Hepatocyte (in vitro differentiated cells): ENCODE measurements around the gene TSSK3. TPM values are rescaled to one million over a fixed set of nuclear protein-coding genes. Genes with fewer than 3 reads are reported as not detected.
"Not testable (repeated sequence)": the region's sequence is repeated elsewhere in the genome, so short reads cannot be mapped to it uniquely, and the experiment has no call there.

Source experiments
- DNase-seq: peaks from one replicate; pipeline ENCODE4 v3.0.0-alpha.2; 2016; ENCODE audit warnings: low spot score
- H2AFZ ChIP-seq: fragments of 200-600 bp; sonication (generic); 2 replicates; pipeline ENCODE4 v1.6.0; 2016; ENCODE audit warnings: antibody characterized with exemption, mild to moderate bottlenecking
- H3K27ac ChIP-seq: fragments of 200-600 bp; sonication (generic); 2 replicates; pipeline ENCODE4 v1.5.1; 2016; ENCODE audit warnings: mild to moderate bottlenecking
- H3K27me3 ChIP-seq: fragments of 200-600 bp; sonication (generic); 2 replicates; pipeline ENCODE4 v1.6.1; 2016
- H3K36me3 ChIP-seq: fragments of 200-600 bp; sonication (generic); replicated peaks from 2 replicates; pipeline ENCODE4 v1.5.1; 2016; ENCODE audit warnings: low read depth; ENCODE audit not compliant: insufficient read depth
- H3K4me1 ChIP-seq: fragments of 200-600 bp; sonication (generic); 2 replicates; pipeline ENCODE4 v1.5.1; 2016; ENCODE audit warnings: mild to moderate bottlenecking, moderate library complexity; ENCODE audit not compliant: insufficient read depth
- H3K4me2 ChIP-seq: fragments of 200-600 bp; sonication (generic); 2 replicates; pipeline ENCODE4 v1.6.0; 2016
- H3K4me3 ChIP-seq: fragments of 200-600 bp; sonication (generic); 2 replicates; pipeline ENCODE4 v1.5.1; 2016; ENCODE audit warnings: mild to moderate bottlenecking
- H3K79me2 ChIP-seq: fragments of 200-600 bp; sonication (generic); 2 replicates; pipeline ENCODE4 v1.6.0; 2017; ENCODE audit warnings: mild to moderate bottlenecking
- H3K9me2 ChIP-seq: fragments of 200-600 bp; sonication (generic); replicated peaks from 2 replicates; pipeline ENCODE4 v1.6.0; 2017; ENCODE audit warnings: mild to moderate bottlenecking; ENCODE audit not compliant: insufficient read depth
- H3K9me3 ChIP-seq: fragments of 200-600 bp; sonication (generic); 2 replicates; pipeline ENCODE4 v1.5.1; 2016; ENCODE audit warnings: low read depth, mild to moderate bottlenecking
- H4K20me1 ChIP-seq: fragments of 200-600 bp; sonication (generic); 2 replicates; pipeline ENCODE4 v1.6.0; 2016; ENCODE audit warnings: mild to moderate bottlenecking; ENCODE audit not compliant: insufficient read depth, poor library complexity, severe bottlenecking
- EZH2 ChIP-seq: fragments of 200-600 bp; sonication (generic); IDR thresholded peaks from 2 replicates; pipeline ENCODE4 v1.6.1; 2016; ENCODE audit warnings: antibody characterized with exemption, mild to moderate bottlenecking, borderline replicate concordance
- EZH2phosphoT487 ChIP-seq: fragments of 200-600 bp; sonication (generic); IDR thresholded peaks from one replicate; pipeline ENCODE4 v1.6.1; 2018; ENCODE audit warnings: antibody characterized with exemption, mild to moderate bottlenecking, low read depth, moderate library complexity; ENCODE audit not compliant: unreplicated experiment, severe bottlenecking
- WGBS: methylation state at CpG from one replicate; pipeline ENCODE4 v1.1.6; 2016; ENCODE audit warnings: low lambda C conversion rate; ENCODE audit errors: missing lambda C conversion rate; 5-methylcytosine and 5-hydroxymethylcytosine counted together
- polyA plus RNA-seq: library from polyadenylated mRNA; unstranded; fragments of >200 nt; fragmentation: Nextera tagmentation; extraction: Ambion mirVana; gene quantifications from 2 replicates; pipeline ENCODE4 v1.2.1, GENCODE V29; 2016
- total RNA-seq: library from RNA; depleted of rRNA; stranded (reverse); fragments of >200 nt; gene quantifications from 2 replicates; pipeline ENCODE4 v1.2.3, GENCODE V29; 2014
- TF ChIP-seq, protein P1 (sequence below): fragments of 200-600 bp; sonication (generic); IDR thresholded peaks from 2 replicates; pipeline ENCODE4 v1.5.1; 2016; ENCODE audit warnings: antibody characterized with exemption, mild to moderate bottlenecking; ENCODE audit not compliant: poor library complexity

TSSK3 gene
- total and polyA plus RNA-seq, 2 experiments from 2014 or later = 1.4 TPM

DNA sequence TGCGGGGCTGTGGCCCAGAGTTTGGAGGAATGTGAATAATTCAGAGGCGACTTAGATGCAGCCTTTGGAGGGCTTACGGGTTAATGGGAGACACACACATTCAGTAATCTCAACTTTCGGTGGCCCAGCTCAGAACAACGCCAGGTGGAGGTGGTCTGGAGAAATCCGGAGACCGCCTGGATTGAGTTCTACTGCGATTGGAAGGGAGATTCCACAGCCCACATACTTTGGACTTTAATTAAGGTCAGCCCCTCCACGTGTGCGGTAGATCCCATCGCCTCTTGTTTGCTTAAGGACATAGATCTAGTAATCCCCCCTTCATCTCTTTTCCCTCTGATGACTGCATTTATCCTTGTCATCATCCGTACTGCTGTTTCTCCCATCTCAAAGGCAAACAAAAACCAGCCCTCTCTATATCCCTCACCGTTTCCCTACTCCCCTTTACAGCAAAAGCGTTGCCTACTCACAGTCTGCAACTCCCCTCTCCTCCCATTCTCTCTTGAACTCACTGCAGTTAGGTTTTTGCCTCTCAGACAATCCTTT, 32.6 kb downstream of the TSSK3 start:
- Histone ChIP-seq H3K27me3 (no peaks in the 10 kb centered on the region), H3K36me3 (no peaks in the 10 kb centered on the region), H3K79me2 (peaks cover 47% of the 10 kb centered on the region), H4K20me1 (peaks cover 12% of the 10 kb centered on the region), H3K4me2 (peak overlapping the region; percentile 80), H3K9me2 (no peaks in the 10 kb centered on the region), H3K27ac (peak overlapping the region; percentile 92), H3K9me3 (no peaks in the 10 kb centered on the region), H3K4me3 (peak overlapping the region; percentile 33), H3K4me1 (peaks cover 21% of the 10 kb centered on the region), H2AFZ (peak overlapping the region; percentile 20)
- no peak for DNase-seq
- TF ChIP-seq EZH2phosphoT487 (no peak), EZH2 (no peak)
- TF ChIP-seq, protein P1, sequence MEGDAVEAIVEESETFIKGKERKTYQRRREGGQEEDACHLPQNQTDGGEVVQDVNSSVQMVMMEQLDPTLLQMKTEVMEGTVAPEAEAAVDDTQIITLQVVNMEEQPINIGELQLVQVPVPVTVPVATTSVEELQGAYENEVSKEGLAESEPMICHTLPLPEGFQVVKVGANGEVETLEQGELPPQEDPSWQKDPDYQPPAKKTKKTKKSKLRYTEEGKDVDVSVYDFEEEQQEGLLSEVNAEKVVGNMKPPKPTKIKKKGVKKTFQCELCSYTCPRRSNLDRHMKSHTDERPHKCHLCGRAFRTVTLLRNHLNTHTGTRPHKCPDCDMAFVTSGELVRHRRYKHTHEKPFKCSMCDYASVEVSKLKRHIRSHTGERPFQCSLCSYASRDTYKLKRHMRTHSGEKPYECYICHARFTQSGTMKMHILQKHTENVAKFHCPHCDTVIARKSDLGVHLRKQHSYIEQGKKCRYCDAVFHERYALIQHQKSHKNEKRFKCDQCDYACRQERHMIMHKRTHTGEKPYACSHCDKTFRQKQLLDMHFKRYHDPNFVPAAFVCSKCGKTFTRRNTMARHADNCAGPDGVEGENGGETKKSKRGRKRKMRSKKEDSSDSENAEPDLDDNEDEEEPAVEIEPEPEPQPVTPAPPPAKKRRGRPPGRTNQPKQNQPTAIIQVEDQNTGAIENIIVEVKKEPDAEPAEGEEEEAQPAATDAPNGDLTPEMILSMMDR = no peak
- under 1% methylated on average over 14 of the region's 14 CpGs for WGBS

DNA sequence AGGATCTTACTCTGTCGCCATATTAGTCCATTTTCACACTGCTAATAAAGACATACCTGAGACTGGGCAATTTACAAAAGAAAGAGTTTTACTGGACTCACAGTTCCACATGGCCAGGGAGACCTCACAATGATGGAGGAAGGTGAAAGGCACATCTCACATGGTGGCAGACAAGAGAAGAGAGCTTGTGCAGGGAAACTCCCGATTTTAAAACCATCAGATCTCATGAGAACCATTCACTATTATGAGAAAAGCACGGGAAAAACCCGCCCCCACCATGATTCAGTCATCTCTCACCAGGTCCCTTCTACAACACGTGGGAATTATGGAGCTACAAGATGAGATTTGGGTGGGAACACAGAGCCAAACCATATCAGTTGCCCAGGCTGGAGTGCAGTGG, 34.2 kb downstream of the TSSK3 start:
- H3K79me2 ChIP-seq = peaks cover 32% of the 10 kb centered on the region
- not testable (repeated sequence) for H3K9me3 ChIP-seq, H3K4me3 ChIP-seq, H3K4me2 ChIP-seq, H2AFZ ChIP-seq, H3K27me3 ChIP-seq, H3K36me3 ChIP-seq, DNase-seq, H3K9me2 ChIP-seq, H3K27ac ChIP-seq
- 89% methylated on average over 5 of the region's 5 CpGs for WGBS
- H4K20me1 ChIP-seq = peaks cover 12% of the 10 kb centered on the region
- peaks cover 21% of the 10 kb centered on the region for H3K4me1 ChIP-seq

DNA sequence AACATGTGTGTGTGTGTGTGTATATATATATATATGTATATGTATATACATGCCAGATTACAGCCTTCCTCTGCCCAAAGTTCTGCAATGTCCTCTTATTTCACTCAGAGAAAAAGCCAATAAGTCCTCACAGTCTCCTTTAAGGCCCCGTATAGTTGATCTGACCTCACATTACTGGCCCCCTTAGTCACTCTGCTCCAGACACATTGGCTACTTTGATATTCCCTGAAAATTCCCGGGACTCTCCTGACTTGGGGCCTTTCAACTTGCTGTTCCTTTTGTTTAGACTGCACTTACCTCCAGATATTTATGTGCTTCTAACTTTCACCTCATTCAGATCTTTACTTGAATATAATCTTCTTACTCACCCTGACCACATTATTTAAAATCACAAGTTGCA, 36.1 kb downstream of the TSSK3 start:
- Histone ChIP-seq H2AFZ (no peak overlapping the region), H3K4me3 (no peak overlapping the region), H3K27me3 (no peaks in the 10 kb centered on the region), H3K9me3 (no peaks in the 10 kb centered on the region), H3K79me2 (peaks cover 13% of the 10 kb centered on the region), H3K36me3 (no peaks in the 10 kb centered on the region), H3K27ac (no peak overlapping the region), H4K20me1 (no peaks in the 10 kb centered on the region), H3K9me2 (no peaks in the 10 kb centered on the region), H3K4me1 (peaks cover 8% of the 10 kb centered on the region), H3K4me2 (no peak overlapping the region)
- TF ChIP-seq EZH2 (no peak), EZH2phosphoT487 (no peak)
- TF ChIP-seq, protein P1 = no peak
- WGBS = 45% methylated on average over 2 of the region's 2 CpGs
- DNase-seq = no peak

DNA sequence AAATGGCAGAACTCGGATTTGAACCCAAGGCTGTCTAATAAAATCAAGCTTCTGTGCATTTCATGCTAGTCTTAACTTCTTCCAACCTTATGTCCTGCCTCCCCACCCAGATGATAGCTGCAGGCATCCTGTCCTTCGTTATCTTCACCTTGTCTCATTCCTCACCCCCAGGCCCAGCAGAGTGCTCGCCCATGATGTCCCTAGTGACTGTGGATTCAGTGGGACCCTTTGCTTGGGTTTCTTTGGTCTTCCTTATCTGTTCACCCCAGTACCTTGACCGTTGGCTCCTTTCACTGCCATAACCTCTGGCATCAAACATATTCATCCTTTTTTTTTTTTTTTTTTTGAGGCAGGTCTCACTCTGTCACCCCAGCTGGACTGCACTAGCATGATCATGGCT, 37.5 kb downstream of the TSSK3 start:
- Histone ChIP-seq H3K79me2 (peaks cover 9% of the 10 kb centered on the region), H3K4me3 (no peak overlapping the region), H3K9me3 (no peaks in the 10 kb centered on the region), H3K4me2 (no peak overlapping the region), H2AFZ (no peak overlapping the region), H3K9me2 (no peaks in the 10 kb centered on the region), H3K36me3 (no peaks in the 10 kb centered on the region), H3K27ac (no peak overlapping the region), H3K4me1 (peaks cover 6% of the 10 kb centered on the region), H4K20me1 (no peaks in the 10 kb centered on the region), H3K27me3 (no peaks in the 10 kb centered on the region)
- DNase-seq = no peak
- 82% methylated on average over 4 of the region's 4 CpGs for WGBS
- TF ChIP-seq, protein P1 = no peak
- TF ChIP-seq EZH2 (no peak), EZH2phosphoT487 (no peak)
